HG03175 (cell line): ENCODE results near the gene FKBP4.
"Not testable (repeated sequence)": the region's sequence is repeated elsewhere in the genome, so short reads cannot be mapped to it uniquely, and the experiment has no call there.

Experiments
- ATAC-seq: cut with Tn5 transposase; IDR thresholded peaks from one replicate; pipeline ENCODE4 v1.9.1; 2021; ENCODE audit warnings: mild to moderate bottlenecking, moderate library complexity; ENCODE audit not compliant: unreplicated experiment

Gene FKBP4

DNA sequence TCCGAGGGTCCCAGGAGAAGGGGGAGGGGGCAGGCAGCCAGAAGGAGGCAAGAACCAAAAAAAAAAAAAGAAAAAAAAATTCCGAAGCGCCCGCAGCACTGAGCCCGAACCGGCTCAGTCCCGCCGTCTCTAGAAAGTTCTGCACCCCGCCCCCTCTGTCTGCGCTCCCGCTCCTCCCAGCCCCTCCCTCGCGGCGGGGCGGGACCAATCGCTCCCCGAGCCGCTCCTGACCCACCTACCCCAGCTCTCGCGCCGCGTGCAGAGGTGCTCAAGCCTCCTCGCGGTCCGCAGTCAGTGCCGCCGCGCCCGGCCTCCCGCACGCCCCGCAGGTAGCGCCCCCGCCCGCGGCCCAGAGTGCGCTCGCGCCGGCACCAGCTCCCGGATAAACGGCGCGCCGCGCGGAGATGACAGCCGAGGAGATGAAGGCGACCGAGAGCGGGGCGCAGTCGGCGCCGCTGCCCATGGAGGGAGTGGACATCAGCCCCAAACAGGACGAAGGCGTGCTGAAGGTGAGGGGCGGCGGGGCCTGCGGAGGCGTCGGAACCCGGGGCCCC, at the start of gene FKBP4:
TSS of gene FKBP4 (plus strand) at position 235 of the 554 bp plus-strand sequence. CDS start at position 405, 170 bp downstream.
- peak; percentile 78 for ATAC-seq

DNA sequence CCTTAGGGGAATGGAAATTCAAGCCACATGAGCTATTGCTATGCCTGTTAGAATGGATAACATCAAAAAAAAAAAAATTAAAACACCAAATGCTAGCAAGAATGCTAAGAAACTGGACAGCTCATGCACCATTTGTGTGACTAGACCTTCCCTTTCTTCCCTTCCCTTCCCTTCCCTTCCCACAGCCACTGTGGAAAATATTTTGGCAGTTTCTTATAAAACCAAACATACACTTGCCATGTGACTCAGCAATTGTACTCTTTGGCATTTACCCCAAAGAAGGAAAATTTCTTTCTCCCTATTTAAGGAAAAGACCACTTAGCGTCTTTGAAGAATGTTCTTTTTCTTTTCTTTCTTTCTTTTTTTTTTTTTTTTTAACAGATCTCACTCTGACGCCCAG, 49.1 kb upstream of the FKBP4 start:
- no peak for ATAC-seq

DNA sequence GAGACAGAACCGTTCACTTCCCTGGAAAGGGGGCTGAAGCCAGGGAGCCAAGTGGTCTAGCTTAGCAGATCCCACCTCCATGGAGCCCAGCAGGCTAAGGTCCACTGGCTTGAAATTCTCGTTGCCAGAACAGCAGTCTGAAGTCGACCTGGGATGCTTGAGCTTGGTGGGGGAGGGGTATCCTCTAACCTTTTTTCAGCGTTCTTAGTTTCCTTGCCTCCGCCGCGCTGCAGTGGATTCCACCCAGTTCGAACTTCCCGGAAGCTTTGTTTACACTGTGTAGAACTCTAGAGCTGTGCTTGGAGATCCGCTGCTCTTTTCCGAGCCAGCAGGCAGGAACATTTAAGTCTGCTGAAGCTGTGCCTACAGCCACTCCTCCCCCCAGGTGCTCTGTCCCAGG, 45.2 kb upstream of the FKBP4 start:
- ATAC-seq: no peak

DNA sequence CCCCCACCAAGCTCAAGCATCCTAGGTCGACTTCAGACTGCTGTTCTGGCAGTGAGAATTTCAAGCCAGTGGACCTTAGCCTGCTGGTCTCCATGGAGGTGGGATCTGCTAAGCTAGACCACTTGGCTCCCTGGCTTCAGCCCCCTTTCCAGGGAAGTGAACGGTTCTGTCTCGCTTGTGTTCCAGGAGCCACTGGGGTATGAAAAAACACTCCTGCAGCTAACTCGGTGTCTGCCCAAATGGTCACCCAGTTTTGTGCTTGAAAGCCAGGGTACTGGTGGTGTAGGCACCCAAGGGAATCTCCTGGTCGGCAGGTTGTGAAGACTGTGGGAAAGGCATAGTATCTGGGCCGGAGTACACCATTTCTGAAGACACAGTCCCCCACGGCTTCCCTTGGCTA, 44.6 kb upstream of the FKBP4 start:
- no peak for ATAC-seq

DNA sequence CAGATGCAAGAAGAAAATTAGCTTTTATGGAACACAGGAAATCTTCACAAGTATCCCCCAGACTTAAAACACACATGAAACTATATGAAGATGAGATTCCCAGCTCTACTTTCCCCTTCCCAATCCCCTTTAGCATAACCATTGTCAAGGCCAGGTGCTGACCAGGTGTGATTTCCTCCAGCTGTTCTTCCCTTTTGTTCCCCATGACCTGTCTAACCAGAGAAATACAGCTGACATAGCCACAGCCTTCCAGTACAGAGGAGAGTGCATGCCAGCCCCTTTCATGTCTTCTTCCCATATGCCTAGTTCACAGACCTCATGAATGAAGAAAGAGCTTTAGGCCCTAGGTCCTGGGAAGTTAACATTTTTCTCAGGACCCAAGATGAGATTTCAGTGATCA, 43.5 kb upstream of the FKBP4 start:
- no peak for ATAC-seq

- no peak for ATAC-seq
These were observed 43.1 kb upstream of the FKBP4 start for GRCh38 chr12:2751686-2752085.

- ATAC-seq: peak; percentile 74
These were observed 41.9 kb upstream of the FKBP4 start for GRCh38 chr12:2752676-2753371.

GRCh38 chr12:2753536-2753935, 41.2 kb upstream of the FKBP4 start:
- no peak for ATAC-seq

DNA sequence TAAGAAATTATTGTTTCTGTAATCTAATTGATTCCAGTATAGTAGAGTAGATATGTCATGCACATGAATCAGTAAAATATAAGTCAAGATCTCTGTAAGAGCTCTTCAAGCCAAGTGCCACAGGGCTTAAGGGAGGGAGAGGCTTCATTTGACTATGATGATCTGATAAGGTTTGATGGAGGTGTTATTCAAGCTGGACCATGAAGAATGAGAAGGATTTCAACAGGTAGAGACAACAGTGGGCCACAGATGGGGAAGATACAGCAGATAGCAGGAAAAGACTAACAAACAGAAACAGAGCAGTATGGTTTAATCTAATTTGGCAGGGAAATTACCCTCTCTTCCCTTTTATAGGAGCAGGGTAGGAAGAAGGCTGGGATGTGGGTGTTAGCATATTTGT, 40.6 kb upstream of the FKBP4 start:
- ATAC-seq: no peak

- ATAC-seq: no peak
These were observed 38.0 kb upstream of the FKBP4 start for GRCh38 chr12:2756756-2757155.

GRCh38 chr12:2759733-2760132, 35.0 kb upstream of the FKBP4 start:
- no peak for ATAC-seq

DNA sequence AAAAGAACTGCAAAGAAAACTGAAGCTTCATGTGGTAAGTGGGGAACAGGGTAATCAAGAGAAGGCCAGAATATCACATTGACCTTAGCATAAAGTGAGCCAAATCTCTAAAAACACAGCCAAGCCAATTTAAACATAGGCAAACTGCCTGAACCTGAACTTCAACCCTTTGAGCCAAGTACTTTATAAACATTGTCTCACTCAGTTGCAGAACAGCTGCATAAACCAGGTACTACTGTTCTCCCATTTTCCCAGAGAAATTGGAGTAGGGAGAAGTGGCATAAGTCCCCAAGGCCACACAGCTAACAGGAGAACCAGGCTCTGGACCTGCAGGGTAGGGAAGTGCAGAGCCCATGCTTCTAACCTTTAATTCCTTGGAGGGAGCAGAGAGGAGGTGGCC, 30.4 kb upstream of the FKBP4 start:
- ATAC-seq: no peak

DNA sequence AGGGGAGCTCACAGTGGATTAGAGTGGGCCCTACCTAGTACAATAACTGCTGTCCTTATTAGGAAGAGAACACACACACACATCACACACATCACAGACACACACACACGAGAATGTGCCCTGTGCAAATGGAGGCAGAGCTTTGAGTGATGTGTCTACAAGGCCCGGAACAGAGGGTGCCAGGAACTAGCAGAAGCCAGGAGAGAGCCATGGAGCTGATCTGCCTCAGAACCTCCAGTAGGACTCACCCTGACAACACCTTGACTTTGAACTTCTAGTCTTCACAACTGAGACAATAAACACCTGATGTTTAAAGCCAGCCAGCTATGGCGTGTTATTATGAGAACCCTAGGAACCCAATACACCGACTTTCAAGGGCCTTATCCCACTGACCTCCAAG, 29.7 kb upstream of the FKBP4 start:
- ATAC-seq: no peak

DNA sequence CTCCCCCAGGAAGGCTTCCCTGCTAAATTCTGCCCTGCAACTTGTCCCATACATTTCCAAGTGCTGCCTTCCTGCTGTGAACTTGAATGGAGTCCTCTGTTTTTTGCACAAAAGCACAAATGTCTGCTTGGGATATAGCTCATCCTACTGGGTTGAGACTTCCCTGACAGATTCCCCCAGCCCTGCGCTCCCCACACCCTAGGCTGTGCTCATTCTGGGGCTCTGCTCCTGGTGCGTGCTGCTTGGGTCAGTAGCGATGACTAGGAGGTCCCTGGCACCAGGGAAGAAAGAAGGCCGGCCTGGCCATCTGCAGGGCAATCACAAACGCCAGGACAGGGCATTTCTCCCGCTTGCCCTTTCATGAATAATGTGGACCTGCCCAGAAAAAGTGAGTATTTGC, 29.2 kb upstream of the FKBP4 start:
- ATAC-seq: no peak

- no peak for ATAC-seq
These were observed 26.4 kb upstream of the FKBP4 start for GRCh38 chr12:2768224-2768961.

- ATAC-seq: no peak
These were observed 24.8 kb upstream of the FKBP4 start for GRCh38 chr12:2769866-2770533.

DNA sequence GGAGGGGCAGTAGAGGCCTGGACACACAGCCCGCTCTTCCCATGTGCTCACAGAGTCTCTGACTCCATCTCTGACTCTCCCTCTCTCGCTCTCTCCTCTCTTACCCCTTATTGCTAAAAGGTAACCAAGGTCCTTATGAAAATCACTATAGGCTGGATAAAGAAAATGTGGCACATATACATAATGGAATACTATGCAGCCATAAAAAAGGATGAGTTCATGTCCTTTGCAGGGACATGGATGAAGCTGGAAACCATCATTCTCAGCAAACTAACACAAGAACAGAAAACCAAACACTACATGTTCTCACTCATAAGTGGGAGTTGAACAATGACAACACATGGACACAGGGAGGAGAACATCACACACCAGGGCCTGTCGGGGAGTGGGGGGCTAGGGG, 24.2 kb upstream of the FKBP4 start:
- ATAC-seq: not testable (repeated sequence)

GRCh38 chr12:2772370-2772769, 22.4 kb upstream of the FKBP4 start:
- ATAC-seq: no peak

DNA sequence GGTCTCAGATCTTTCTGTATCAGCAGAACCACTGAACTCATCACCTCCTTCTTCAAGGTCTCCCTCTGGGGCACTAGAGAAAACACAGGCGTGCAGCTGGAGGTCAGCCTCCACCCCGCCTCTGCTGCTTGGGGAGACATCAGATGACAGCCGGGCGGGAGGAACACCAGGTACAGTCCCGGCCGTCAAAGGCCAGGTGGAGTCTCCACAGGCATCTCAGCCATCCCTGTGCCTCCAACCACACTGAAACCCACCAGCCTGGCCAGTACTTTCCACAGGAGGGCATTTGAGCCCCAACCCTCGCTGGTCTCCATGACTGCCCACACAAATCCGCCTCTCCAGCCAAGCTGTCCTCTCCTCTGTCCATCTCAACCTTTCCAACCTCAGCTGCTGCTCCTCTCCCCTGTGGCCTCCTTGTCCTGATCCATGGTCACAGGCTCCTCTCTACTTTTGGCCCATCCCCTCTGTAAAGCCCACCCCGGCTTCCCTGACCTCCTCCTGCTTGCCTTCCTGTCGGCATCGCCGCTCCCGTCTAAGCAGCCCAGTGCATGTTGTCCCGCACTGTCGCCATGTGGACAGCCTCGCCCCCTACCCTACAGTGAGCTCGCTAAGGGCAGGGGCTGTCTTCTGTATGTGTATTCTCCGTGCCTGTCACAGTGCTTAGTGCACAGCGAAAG, 21.4 kb upstream of the FKBP4 start:
- ATAC-seq: no peak

DNA sequence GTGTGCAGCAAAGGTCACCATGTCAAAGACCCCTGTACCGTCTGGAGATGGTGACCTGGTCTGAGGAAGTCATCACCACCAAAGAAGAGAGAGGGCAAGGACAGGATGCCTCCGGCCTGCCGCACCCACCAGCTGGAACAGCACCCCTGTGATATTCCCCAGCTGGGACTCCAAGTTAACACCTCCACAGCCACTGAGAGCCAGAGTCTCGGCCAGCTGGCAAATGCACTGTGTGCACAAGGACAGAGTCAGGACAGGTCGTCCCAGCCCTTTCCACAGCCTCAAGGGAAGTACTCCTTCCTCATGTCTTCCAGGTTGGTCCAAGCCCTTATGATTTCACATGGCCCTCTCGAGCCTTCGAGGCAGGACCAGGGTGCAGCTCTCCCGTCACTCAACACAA, 19.3 kb upstream of the FKBP4 start:
- no peak for ATAC-seq

DNA sequence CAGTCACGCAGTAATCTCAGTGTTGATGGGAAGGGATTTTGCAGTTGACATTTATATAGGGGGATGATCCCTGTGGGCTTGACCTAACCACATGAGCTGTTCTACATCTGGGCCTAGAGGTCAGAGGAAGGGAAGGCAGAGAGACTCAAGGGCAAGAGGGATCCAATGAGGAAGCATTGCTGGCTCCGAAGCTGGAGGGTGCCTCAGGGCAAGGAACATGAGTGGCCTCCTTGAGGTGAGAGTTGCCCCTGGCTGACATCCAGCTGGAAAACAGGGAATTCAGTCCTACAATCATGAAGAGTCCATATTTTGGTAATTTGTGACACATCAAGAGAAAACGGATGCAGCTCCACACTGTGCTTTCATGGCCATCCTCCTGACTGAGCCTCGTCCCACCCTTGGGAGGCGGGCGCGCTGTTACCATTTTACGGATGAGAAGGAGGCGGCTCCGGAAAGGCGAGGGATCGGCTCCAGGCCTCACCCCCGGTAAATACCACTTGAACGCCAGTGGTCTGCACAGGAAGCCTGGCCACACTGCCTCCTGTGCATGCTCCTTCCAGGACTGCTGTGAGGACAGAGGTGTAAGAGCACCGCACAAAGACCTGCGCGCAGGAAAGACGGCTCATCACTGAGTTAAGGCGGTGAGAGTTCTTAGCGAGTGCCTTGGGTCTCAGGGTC, 18.5 kb upstream of the FKBP4 start:
- ATAC-seq: no peak
